Left renal pelvis (tissue), 4 donors: ENCODE data around the gene PIK3R2. TPM values are rescaled to one million over a fixed set of nuclear protein-coding genes. Genes with fewer than 3 reads are reported as not detected.
"Not testable (repeated sequence)": the region's sequence is repeated elsewhere in the genome, so short reads cannot be mapped to it uniquely, and the experiment has no call there.

Experiments used
- DNase-seq, 4 donors: peaks; one replicate each; pipeline ENCODE4 v3.0.0-alpha.2; 2013; ENCODE audit warnings: low read depth in 4 of 4, low spot score in 3 of 4
- polyA plus RNA-seq, 4 donors: library from polyadenylated mRNA; unstranded; fragments of 120-200 nt; gene quantifications; one replicate each; pipeline ENCODE4 v1.2.1, GENCODE V29; 2013; ENCODE audit not compliant: insufficient read length in 4 of 4

PIK3R2 gene
- polyA plus RNA-seq, result 10 to 100 TPM; 23.8 to 33.9 (median 29.9) TPM

- peak; percentile 98 to 100 (median 99) for DNase-seq
Observed at GRCh38 chr19:18152817-18153555, at the start of gene PIK3R2. Gene PIK3R2, plus strand, starts transcription at chr19:18153163. Its CDS starts 2,717 bp downstream, at chr19:18155880.

GRCh38 chr19:18104793-18105131 lies 48.2 kb upstream of the PIK3R2 start:
- DNase-seq, result no peak

GRCh38 chr19:18105259-18105658 lies 47.7 kb upstream of the PIK3R2 start:
- DNase-seq, result not testable (repeated sequence)

DNA sequence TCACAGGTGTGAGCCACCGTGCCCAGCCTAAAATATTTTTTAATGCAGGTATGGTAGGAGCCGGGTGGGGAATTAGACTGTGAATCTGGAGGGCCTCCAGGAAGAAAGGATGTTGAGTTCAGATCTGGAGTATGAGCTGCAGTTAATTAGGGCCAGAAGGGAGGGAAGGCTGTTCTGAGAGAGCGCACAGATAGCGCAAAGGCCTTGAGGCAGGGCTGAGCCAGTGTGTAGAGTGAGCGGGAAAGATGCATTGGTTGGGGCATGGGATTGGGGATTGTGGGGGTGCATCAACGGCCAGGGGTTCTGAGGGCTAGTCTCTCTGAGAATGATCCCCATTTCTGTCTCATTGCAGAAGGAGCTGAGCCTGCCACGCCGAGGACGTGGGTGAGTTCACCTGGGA lies 45.7 kb upstream of the PIK3R2 start:
- no peak for DNase-seq

DNA sequence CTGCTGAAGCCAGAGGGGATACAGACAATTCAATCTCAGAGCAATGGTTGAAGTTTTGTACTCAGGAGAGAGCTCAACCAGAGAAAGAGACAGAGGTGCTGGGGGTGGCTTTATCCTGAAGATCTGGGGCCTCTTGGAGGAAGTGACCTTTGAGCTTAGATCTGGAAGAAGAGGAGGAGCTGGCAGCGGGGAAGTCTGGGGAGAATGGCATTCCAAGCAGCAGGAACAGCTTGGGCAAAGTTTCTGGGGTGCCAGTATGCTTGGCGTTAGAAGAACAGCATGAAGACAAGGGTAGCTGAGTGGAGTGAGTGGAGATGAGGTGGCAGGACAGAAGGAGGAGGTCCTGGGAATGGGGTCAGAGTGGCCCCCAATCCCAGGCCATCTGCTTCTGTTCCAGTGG lies 44.1 kb upstream of the PIK3R2 start:
- DNase-seq, result no peak

GRCh38 chr19:18109341-18109732 lies 43.6 kb upstream of the PIK3R2 start:
- no peak for DNase-seq

- DNase-seq, result no peak
Observed at GRCh38 chr19:18109733-18110608, 43.0 kb upstream of the PIK3R2 start.

DNA sequence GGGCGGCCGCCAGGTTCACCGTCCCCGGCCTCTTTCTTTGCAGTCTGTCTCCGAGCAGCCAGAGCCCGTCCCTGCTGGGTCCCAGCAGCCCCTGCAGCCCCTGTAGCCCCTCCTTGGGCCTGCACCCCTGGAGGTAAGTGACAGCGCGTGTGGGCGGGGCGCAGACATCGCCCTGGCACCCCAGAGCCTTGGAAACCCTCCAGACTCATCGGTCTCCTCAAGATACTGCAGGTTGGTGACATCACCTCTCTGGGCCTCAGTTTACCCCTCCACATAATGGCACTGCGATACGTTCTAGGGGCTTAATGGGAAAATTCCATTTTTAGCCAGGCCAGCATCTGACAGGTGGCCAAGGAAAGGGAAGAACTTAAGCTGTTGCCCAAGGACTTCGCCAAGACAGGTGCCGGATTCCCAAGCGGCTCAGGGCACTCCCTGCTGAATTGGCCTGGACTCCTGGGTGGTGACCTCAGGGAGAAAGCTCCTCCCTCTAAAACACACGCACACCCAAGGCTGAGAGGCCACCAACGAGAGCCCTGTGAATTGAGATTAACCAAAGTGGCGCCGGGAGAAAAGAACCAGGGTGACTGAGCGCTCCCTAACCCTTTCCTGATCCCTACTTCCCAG lies 42.2 kb upstream of the PIK3R2 start:
- no peak for DNase-seq

DNA sequence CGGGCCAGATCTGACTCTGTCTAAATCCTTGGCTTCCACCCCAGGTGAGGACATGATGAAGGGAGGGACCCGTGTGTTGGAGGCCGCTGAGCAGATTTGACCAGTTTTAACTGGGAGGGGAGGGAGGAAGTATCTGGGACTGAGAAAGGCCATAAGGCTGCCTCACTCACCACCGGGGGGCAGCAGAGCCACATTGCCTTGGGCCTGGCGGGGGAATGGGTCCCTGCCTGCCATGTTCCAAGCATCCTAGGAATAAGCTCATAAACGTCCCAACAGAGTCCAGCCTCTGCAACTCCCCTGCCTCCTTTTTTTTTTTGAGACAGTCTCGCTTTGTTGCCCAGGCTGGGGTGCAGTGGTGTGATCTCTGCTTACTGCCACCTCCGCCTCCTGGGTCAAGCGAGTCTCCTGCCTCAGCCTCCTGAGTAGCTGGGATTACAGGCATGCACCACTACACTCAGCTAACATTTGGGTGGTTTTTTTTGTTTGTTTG lies 39.9 kb upstream of the PIK3R2 start:
- DNase-seq, result peak in 2 of 4 donors; percentile 58

- no peak for DNase-seq
Observed at GRCh38 chr19:18113827-18114226, 39.1 kb upstream of the PIK3R2 start.

- DNase-seq, result no peak
Observed at GRCh38 chr19:18114483-18114882, 38.5 kb upstream of the PIK3R2 start.

- DNase-seq, result no peak
Observed at GRCh38 chr19:18117364-18117691, 35.6 kb upstream of the PIK3R2 start.

GRCh38 chr19:18117692-18118378 lies 35.1 kb upstream of the PIK3R2 start:
- DNase-seq, result peak; percentile 53 to 74 (median 70)

GRCh38 chr19:18118420-18119012 lies 34.4 kb upstream of the PIK3R2 start:
- no peak for DNase-seq

DNA sequence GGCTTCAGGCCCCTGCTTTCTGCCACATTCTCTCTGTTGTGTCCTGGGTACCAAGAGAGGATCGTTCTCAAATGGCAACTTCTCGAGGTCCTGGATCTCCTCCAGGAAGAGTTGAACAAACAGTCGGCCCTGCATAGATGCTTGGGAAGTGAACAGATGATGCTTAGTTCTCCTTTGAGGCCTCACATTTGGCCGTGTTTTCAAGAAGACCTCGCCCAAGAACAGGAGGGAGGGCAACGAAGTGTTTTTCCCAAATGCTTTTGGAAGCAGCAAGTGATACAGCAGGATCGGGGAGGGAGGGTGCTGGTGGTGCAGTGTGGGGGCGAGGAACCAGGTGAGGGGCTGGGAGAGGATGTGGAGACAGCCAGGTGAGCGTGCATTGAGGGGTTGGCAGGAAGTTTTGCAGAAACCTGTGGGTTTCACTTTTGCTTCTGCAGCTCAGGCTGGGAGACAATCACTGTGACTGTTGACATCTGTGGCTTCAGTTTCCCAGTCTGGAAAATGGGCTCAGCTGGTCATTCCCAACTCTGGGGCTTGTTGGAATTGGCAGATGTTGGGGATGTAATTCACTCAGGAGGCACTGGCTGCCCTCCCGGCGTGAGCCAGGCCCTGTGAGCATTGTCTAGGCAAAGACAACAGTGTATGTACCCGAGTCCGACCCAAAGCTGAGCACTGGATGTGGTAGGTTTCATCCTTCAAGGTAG lies 33.8 kb upstream of the PIK3R2 start:
- no peak for DNase-seq

DNA sequence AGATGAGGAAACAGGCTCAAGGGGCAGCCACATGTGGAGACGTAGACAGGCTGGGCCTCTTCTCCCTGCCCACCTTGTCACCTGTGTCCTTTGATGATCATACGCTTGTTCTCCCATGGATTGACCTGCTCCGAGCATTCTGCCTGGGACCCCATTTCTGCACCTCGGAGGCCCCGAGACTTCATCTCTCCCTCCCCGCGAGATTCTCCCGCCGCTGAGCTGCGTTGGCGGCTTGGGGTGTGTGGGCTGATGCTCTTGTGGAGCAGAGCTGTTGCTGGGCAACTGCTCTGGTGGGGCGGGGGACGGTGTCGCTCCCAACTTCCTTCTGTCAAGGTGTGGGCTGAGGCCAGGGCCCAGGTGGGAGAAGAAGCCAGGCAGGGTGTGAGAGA lies 33.3 kb upstream of the PIK3R2 start:
- no peak for DNase-seq

GRCh38 chr19:18120127-18120526 lies 32.8 kb upstream of the PIK3R2 start:
- DNase-seq, result no peak

DNA sequence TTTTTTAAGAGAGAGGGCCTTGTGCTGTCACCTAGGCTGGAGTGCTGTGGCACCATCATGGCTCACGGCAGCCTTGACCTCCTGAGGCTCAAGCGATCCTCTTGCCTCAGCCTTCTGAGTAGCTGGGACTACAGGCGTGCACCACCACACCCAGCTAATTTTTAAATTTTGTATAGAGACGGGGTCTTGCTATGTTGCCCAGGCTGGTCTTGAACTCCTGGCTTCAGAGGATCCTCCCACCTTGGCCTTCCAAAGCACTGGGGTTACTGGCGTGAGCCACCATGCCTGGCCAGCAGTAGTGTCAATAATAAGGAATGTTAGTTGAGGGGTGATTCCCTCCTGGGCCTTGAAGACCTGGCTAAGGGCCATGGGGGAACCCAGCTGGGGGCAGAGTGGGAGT lies 31.8 kb upstream of the PIK3R2 start:
- no peak for DNase-seq

GRCh38 chr19:18122424-18122823 lies 30.5 kb upstream of the PIK3R2 start:
- DNase-seq, result no peak
